Esophagus mucosa (tissue), 1 donor: ENCODE data around the gene FGF2. TPM values are rescaled to one million over a fixed set of nuclear protein-coding genes. Genes with fewer than 3 reads are reported as not detected.

Experiments
- ATAC-seq: fragments of 200-7000 bp; cut with Tn5 transposase; one replicate; pipeline ENCODE4 v1.9.1; 2020
- total RNA-seq: library from RNA; stranded (reverse); gene quantifications from one replicate; pipeline ENCODE4 v1.2.4, GENCODE V29; 2023
- donor health status: DM: yes; HTN: yes; CAD: no.

FGF2 gene
- total RNA-seq, 1 donor from 2014 or later: 0.68 TPM

DNA sequence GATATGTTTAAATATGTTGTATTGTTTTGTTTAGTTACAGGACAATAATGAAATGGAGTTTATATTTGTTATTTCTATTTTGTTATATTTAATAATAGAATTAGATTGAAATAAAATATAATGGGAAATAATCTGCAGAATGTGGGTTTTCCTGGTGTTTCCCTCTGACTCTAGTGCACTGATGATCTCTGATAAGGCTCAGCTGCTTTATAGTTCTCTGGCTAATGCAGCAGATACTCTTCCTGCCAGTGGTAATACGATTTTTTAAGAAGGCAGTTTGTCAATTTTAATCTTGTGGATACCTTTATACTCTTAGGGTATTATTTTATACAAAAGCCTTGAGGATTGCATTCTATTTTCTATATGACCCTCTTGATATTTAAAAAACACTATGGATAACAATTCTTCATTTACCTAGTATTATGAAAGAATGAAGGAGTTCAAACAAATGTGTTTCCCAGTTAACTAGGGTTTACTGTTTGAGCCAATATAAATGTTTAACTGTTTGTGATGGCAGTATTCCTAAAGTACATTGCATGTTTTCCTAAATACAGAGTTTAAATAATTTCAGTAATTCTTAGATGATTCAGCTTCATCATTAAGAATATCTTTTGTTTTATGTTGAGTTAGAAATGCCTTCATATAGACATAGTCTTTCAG lies 68.8 kb downstream of the FGF2 start:
- no peak for ATAC-seq

DNA sequence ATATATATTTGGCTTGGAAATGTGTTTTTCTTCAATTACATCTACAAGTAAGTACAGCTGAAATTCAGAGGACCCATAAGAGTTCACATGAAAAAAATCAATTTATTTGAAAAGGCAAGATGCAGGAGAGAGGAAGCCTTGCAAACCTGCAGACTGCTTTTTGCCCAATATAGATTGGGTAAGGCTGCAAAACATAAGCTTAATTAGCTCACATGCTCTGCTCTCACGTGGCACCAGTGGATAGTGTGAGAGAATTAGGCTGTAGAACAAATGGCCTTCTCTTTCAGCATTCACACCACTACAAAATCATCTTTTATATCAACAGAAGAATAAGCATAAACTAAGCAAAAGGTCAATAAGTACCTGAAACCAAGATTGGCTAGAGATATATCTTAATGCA lies 69.6 kb downstream of the FGF2 start:
- ATAC-seq: no peak

DNA sequence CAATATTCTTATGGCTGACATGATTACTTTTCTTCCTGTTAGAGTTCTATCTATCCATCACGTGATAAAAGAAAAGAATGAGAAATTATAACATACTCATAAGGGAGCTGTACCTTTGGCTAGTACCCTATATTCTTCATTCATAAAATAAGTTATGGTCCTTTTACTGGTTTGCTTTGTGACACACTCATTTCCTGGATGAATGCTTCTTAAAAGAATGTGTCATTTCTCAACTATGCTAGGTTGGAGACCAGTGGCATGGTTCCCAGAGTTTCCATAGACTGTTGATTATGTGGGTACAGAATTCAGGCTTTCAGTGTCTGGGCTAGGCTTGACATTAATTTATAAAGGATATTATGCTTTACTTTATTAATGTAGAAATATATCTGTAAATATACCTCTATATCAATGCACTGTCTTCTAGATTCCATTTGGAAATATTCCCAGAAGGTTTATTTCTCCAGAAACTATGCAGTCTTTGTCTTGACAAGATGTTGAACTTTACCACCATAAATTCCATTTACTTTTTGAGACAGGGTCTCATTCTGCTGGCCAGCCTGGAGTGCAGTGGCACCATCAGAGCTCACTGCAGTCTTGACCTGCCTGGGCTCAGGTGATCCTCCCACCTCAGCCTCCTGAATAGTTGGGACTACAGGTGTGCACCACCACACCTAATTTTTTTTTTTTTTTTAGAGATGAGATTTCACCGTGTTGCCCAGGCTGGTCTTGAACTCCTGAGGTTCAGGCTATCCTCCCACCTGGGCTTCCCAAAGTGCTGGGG lies 71.9 kb downstream of the FGF2 start:
- peak; percentile 63 for ATAC-seq

DNA sequence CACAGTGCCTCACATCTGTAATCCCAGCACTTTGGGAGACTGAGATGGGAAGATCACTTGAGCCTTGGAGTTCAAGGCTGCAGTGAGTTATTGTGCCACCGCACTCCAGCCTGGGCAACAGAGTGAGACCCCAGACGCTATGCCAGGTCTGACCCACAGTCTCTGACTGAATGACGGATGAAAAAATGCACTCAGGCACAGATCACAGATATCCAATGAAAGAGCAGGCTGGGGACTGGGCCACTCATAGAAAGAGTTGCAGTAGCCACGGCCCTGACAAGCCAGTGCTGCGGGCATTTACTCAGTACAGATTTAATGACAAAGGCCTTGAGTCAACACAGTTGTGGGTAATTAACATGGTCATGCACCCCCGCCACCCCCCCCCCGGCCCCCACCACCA lies 73.1 kb downstream of the FGF2 start:
- no peak for ATAC-seq

DNA sequence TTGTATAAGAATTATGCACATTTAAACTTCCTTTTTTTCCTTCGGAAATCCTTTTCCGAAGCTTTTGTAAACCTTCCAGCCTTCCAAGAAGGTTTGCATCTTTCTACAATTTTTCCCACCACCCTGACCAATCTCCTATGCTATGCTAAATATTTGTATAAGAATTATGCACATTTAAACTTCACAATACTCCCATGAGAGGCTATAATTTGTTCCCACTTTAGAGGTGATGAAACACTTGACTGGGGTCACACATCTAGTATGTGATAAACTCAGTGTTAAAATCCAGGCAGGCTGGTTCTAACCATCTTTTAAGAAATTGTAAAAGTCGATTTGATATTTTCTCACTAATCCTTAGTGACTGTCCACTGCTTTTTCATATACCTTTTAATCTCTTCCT lies 73.7 kb downstream of the FGF2 start:
- no peak for ATAC-seq

DNA sequence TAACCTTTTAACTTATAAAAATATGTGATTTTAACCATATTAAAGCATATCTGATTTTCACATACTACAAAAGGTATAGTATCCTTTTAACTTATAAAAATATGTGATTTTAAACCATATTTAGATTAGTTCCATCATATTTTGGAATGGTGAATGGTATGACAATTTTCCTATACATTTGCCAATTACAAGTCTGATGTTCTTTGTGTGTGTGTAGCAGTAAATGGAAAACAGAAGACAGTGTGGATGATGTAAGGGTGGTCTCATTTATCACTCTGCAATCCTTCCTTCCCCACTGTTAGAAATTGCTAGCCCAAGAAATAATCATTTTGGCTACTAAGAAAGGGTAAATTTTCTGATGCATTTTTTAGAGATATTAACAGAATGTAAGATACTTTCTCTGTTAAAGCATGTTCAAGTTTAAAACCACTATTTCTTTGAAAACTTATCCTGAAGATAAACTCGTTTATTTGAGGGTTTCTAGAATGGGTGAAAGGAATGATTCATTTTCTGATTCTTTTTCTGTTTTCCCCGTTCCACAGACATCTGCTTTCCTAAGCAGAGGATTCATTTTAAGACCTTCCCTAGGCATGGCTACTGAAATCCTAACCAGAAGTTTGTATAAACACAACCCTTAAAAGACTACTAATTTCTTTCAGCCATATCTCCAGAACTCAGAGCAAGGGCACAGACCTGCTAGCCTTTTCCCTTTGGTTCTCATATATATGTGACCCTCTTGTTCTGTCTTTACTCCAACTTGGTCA lies 74.8 kb downstream of the FGF2 start:
- ATAC-seq: no peak

DNA sequence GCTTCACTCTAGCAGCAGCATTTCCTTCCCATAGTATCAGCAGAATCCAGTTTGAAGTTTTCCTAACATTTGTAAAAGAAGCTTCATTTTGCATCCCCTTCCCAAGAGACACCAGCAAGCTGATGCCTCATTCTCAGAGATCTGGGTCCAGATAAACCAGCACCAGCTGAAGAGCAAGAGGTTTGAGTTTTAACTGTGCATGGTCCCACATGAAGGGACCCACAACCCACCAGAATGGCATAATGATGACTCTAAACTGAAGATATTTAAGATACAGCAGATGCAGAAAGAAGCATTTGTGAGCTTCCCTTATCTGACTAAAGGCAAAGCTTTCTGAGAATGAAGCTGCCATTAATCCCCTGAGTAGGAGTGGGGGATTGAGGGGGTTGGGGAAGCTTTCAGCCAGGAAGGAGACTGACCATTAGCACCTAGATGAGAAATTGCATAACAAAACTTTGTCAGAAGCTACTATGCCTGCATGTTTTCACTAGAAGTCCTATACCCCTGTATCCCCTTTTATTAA lies 77.2 kb downstream of the FGF2 start:
- no peak for ATAC-seq

DNA sequence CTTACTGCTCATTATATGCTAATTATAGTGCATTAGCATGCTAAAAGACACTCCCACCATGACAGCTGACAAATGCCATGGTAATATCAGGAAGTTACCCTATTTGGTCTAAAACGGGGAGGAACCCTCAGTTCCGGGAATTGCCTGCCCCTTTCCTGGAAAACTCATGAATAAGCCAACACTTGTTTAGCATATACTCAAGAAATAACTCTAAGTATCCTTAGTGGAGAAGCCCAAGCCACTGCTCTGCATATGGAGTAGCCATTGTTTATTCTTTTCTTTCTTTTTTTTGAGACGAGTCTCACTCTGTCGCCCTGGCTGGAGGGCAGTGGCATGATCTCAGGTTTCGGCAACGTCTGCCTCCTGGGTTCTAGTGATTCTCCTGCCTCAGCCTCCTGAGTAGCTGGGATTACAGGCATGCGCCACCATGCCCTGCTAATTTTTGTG lies 80.3 kb downstream of the FGF2 start:
- no peak for ATAC-seq

DNA sequence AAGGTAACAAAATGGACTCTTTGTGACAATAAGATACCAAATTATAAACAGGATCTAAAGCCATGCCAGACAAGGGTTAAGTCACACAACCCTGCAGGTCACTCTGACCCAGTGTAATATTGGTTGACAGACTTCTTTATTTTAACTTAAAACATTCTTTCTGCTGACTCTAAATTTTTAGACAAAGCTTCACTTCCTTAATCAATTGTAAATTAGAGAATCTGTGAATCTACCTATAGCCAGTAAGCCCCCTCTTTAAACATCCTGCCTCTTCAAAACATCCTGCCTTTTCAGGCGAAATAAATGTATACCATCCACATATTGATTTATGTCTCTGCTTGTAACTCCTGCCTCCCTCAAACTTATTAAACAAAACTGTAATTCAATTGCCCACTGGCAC lies 81.6 kb downstream of the FGF2 start:
- ATAC-seq: no peak

DNA sequence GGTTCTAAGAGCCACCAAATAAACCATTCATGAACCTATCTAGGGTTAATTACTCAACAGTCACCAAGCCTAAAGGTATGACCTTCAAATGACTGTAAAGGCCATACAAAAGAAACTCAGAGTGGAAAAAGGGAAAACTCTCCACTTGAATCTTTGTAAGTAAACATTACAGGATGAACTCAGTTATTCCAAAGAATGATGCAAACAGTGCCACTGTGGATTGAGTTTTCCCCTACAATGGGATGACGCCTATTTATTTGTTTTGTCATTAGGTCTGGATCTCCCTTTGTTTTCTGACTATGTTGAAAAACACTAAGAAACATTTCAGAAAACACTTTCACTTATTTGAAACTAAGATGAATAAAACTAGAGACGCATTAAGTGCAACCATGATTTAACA lies 83.1 kb downstream of the FGF2 start:
- no peak for ATAC-seq

DNA sequence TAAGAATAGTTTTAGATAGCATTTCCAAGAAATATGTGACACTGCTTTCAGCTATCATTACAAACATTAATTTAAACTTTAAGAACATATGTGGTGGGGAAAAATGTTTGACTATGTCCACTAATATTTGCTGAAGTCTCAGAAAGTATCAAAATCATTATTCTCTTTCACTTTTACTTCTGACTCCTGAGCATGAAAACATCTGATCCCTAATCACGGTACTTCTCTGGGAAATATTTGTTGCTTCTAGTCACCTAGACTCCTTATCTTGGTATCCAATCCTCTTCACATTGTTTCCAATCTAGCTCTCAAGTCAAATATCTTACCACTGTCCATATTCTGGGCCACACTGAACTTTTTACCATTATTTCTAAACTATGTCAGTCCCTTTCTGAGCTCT lies 85.0 kb downstream of the FGF2 start:
- ATAC-seq: no peak

DNA sequence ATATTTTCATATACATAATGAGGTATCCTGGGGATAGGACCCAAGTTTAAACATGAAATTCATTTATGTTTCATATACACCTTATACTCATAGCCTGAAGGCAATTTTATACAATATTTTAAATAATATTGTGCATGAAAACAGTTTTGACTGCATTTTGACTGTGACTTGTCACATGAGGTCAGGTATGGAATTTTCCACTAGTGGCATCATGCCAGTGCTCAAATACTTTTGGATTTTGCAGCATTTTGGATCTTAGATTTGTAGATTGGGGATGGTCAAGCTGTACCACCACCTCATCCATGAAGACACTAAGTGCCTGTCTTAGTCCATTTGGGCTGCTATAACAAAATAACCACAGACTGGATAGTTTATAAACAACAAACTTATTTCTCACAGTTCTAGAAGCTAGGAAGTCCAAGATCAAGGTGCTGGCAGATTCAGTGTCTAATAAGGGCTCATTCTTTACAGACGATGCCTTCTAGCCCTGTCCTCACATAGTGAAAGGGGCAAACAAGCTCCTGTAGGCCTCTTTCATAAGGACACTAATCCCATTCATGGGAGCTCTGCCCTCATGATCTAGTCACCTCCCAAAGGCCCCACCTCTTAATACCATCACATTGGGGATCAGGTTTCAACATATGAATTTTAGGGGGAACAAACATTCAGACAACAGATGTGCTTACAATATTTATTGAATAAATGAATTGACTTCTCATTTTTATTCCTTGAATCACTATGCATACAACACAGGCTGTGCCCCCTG lies 86.4 kb downstream of the FGF2 start:
- ATAC-seq: no peak

DNA sequence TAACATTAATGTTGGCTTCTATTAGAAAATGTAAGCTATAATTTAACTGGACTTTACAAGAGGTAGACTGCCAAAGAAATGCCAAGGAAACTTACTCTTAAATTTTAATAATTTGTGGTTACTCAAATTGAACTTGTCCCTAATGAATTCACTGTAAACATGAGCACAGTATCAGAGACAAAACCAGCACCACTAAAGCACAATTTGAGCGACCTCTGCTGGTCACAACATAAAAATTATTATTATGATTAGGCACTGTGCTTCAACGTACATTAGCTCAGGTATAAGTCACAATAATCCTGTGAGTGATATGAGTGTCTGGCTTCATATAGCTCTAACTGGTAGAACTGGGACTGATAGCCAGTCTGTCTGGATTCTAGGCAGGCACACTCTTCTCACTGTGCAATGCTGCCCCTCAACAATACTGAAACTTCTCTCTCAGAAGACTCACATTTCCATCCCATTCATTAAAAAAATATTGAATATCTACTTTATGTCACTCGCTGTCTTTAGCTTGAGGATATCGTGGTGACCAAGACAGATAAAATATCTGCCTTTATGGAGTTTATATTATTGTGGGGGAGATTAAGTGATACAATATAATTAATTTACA lies 87.8 kb downstream of the FGF2 start:
- peak; percentile 89 for ATAC-seq

DNA sequence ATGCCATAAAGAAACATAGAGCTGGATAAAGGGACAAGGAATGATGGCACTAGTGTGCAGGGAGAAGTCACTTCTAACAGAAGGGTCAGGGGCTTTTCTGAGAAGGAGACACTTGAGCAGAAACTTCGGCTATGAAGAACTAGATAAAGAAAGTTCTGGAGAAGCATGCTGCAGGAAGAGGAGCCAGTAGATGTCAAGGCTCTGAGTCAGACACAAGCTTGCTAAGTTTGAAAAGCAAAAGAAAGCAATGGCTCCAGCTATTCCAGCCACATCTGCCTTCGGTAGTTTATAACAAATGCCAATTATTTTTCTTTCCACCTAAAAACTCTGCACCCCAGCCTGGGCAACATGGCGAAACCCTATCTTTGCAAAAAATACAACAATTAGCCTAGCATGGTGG lies 88.3 kb downstream of the FGF2 start:
- no peak for ATAC-seq

DNA sequence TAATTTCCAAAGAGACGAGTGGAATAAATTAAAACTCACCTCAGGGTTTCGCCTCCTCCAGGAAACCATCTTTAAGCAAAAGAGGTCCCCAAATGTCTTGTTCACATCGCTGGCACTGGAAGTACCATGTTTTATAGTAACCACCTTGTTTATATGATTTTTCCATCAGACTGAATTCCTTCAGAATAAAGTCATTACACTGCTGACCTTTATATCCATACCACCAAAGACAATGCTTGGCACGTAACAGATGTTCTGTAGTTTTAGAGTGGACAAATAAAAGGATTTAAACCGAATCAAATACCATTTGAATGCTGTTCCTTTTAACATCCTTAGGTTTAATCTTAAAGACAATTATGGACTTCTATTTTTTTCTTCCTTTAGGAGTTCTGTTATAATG lies 91.1 kb downstream of the FGF2 start:
- ATAC-seq: no peak

DNA sequence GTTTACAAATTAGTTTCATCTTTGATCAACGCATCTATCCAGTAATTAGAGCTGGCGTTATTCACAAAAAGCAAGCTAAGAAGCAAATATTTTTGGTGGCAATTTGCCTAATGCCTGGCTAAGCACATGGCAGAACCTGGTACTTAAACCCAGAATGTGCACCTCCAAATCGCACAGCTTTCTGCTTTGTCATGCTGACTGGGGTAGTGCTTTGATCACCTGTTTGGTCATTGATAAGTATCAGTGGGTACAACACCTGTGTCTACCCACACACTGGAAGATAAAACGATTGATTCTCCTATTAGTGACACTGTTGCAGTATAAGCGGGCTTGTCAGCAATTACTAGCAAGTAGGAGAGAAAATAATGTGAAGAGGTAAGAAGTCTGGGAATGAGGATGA lies 93.8 kb downstream of the FGF2 start:
- ATAC-seq: no peak

DNA sequence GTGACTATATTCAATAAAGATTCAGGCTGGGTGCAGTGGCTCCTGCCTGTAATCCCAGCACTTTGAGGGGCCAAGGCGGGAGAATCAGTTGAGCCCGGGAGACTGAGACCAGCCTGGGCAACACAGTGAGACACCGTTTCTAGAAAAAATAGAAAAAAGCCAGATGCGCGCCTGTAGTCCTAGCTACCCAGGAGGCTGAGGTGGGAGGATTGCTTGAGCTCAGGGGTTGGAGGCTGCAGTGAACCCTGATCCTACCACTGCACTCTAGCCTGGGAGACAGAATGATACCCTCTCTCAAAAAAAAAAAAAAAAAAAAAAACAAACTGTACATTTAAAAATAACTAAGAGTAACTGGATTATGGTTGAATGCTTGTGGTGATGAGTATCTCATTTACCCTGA lies 94.7 kb downstream of the FGF2 start:
- ATAC-seq: no peak

DNA sequence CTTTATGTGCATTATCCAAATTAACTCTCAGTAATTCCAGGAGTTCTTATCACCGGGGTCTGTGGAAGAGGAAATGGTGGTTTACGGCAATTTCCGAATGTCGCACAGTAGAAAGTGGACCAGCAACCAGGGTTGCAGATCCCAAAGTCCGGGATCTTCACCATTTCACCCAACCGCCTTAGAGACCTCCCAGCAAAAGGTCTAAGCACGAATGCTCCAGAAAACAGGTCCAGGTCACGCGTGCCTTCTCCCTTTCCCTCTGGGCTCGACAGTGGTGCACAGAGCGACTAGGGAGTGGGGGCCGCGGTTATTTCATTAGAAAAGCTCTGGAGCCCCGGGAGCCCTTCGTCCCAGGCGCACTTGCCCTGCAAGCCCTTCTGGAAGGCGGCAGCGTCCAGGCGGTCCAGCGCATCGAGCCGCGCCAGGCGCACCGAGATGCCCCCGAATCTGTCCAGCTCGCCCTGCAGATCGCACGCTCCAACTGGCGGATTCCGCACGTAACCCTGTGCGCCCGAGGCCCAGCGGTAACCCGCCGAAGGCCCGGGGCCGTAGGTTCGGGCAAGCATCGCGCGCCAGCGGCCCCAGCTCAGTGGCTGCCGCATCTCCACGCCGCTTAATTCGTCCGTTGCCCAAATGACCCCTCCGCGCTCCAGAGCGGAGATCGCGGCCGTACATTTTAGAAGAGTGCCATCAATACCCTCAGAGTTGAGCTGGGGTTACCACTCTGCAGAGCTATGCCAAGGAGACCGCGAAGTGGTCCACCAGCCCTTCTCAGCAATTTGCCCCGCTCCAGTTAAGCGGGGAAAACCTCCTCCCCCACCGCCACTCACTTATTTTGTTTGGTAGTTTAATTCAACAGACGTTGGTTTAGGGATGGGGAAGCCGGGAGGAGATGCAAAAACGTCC lies 95.6 kb downstream of the FGF2 start, which contains the start of gene NUDT6:
Gene NUDT6, minus strand, starts transcription at position 627 of the 906 bp plus-strand sequence. Its CDS starts 25 bp downstream, at position 602.
- peak; percentile 75 for ATAC-seq

DNA sequence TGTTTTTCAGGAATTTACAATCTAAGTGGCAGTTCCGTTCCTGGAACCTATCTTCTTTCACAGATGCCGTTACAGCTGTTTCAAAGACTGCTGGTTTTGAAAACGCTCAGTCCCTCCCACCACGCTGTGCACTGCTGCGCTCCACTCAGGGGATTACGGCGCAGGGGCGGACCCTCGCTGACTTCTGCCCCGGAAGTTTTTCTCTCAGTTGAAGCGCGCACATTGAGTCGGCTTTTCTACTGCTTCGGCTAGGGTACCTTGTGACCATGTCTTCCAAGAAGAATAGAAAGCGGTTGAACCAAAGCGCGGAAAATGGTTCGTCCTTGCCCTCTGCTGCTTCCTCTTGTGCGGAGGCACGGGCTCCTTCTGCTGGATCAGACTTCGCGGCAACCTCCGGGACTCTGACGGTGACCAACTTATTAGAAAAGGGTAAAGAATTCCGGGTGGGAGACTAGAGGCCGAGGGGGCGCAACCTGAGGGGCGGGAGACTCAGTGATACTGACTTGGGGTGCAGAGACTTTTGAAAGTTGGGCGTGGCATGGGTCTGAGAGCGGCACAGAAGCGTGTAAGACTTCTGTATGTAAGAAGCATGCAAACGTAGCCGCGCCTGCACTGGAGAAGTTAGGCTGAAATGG lies 96.4 kb downstream of the FGF2 start:
- ATAC-seq: peak; percentile 95

DNA sequence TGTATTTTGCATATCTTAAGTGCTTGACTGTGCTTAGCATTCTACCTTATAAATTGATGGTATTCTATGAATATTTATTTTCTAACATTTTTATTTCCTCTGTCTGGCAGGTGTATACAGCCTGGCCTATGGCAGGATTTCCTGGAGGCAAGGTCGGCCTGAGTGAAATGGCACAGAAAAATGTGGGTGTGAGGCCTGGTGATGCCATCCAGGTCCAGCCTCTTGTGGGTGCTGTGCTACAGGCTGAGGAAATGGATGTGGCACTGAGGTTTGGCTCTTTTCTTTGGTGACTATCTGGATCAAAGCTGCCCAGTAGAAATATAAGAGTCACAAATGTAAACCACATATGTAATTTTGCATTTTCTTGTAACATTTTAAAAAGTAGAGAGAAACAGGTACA lies 102.3 kb downstream of the FGF2 start:
- peak; percentile 89 for ATAC-seq
